Renal pelvis (tissue), 4 donors: Measurements from ENCODE around the gene EHMT1. TPM values are rescaled to one million over a fixed set of nuclear protein-coding genes. Genes with fewer than 3 reads are reported as not detected.
"Not testable (repeated sequence)": the region's sequence is repeated elsewhere in the genome, so short reads cannot be mapped to it uniquely, and the experiment has no call there.

Source experiments
- DNase-seq: peaks from one replicate; pipeline ENCODE4 v3.0.0-alpha.2; 2013
- polyA plus RNA-seq, 3 donors: library from polyadenylated mRNA; unstranded; fragments of 120-200 nt; gene quantifications; one replicate each; pipeline ENCODE4 v1.2.1, GENCODE V29; 2013; ENCODE audit not compliant: insufficient read length in 3 of 3

EHMT1 gene
- polyA plus RNA-seq, 3 donors, result 80.4 to 83.4 (median 82.8) TPM

DNA sequence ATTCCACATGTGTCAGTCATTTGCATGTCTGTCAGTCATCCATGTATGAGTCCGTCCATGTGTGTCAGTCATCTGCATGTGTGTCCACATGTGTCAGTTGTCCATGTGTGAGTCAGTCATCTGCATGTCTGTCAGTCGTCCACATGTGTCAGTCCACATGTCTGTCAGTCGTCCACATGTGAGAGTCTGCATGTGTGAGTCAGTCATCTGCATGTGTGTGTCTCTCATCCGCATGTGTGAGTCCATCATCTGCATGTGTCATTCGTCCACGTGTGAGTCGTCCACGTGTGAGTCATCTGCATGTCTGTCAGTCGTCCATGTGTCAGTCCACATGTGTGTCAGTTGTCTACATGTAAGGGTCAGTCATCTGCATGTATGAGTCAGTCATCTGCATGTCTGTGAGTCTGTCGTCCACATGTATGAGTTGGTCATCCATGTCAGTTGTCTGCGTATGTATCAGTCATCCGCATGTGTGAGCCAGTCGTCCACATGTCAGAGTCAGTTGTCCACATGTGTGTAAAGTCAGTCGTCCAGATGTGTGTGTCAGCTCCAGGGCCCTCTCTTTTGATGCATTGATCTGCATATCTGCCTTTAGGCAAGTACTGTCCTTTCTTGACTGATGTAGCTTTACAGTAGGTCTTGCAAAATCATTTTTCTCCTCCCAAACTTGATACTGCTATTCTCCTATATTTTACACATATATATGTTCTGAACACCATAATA, 186.3 kb downstream of the EHMT1 start:
- no peak for DNase-seq

- DNase-seq, result no peak
Measured at GRCh38 chr9:137807721-137808703, 189.2 kb downstream of the EHMT1 start.

DNA sequence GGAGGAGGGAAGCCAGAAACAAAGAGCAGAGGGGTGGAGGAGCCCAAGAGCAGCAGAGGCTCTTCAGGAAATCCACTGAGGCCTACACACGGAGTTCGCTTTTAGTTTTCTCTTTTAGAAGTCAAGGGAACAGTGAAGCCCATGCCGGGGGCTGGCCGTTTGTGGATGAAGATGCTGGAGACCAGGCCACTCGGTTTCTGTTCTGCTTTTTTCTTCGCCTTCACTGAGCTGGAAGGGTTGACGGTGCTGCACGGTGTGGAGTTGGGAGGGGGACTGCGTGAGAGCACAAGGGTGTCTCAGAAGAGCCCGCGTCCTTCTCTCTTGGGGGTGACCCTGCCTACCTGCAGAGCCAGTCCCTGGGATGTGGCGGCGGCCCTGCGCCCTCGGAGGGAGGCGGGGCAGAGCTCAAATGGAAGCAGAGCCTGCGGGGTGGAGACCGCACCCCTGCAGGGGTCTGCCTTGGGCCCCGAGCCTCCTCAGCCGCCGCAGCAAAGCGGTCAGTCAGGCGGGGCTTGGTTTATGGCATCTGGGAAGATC, 190.3 kb downstream of the EHMT1 start:
- no peak for DNase-seq

GRCh38 chr9:137809726-137810450, 191.1 kb downstream of the EHMT1 start:
- DNase-seq, result not testable (repeated sequence)

DNA sequence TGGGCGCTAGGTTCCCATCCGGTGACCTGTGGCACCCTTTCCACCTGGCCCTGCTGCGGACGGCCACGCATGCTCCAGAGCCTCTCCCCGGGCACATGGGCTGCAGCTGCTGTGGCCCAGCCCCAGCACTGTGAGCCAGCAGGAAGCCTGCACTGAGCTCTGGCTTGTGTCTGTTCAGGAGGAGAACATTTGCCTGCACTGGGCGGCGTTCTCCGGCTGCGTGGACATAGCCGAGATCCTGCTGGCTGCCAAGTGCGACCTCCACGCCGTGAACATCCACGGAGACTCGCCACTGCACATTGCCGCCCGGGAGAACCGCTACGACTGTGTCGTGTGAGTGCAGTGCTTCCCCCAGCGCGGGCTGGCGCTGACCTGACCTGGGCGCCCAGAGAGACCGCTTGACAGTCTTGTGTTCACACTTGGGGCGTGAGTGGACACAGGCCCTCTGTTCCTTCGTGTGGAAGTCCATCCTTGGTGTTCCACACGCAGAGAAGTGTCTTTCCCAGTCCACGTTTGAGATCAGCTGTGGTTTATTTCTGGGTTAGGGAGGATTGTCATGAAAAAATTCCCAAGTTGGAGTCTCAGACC, 192.6 kb downstream of the EHMT1 start:
- no peak for DNase-seq

GRCh38 chr9:137812356-137813023, 193.7 kb downstream of the EHMT1 start:
- DNase-seq, result no peak

- DNase-seq, result no peak
Measured at GRCh38 chr9:137813167-137813566, 194.4 kb downstream of the EHMT1 start.

GRCh38 chr9:137813651-137814415, 195.0 kb downstream of the EHMT1 start:
- DNase-seq, result no peak

- no peak for DNase-seq
Measured at GRCh38 chr9:137814436-137814835, 195.6 kb downstream of the EHMT1 start.

- DNase-seq, result no peak
Measured at GRCh38 chr9:137814841-137815240, 196.0 kb downstream of the EHMT1 start.

- no peak for DNase-seq
Measured at GRCh38 chr9:137815256-137816255, 196.8 kb downstream of the EHMT1 start.

DNA sequence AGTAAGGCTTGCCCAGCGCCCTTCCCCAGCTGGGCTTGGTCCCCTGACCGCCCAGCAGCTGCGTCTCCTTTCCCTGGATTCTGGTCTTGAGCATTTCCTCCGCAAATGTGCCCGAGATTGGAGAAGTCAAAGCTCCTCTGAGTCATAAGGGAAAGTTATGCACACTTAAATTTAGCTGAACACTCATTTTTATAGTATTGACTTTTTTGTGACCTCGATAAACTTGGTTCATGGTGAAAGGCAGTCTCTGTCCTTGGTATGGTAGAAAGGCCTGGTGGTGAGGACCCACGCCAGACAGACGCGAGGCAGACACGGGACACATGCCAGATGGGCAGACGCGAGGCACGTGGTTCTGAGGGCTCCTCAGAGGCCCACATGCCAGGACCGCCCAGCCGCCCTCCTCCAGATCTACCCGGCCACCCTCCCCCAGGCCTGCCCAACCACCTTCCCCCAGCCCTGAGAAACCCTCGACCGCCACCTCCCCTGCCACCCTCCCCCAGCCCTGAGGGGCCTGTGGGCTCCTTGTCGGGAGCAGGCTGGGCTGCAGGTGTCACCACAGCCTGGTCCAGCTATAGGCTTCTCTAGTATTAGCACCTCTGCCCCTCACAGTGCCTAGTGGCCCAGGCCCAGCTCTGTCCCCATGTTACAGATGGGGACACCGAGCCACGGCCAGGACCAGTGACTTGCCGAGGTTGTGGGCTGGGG, 197.9 kb downstream of the EHMT1 start:
- DNase-seq, result no peak

GRCh38 chr9:137817236-137818200, 198.7 kb downstream of the EHMT1 start:
- no peak for DNase-seq

DNA sequence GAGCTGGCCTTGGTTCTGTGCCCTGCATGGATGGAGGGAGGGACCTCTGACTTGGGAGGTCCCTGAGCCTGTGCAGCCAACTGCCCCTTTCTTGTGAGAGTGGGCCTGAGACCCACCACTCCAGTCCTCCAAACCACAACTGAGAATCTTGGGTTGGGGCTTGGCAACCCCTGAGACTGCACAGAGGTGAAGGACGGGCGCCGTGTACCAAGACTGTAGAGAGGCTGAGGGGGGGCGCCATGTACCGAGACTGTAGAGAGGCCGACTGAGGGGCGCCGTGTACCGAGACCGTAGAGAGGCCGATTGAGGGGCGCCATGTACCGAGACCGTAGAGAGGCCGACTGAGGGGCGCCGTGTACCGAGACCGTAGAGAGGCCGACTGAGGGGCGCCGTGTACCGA, 199.5 kb downstream of the EHMT1 start:
- DNase-seq, result no peak

DNA sequence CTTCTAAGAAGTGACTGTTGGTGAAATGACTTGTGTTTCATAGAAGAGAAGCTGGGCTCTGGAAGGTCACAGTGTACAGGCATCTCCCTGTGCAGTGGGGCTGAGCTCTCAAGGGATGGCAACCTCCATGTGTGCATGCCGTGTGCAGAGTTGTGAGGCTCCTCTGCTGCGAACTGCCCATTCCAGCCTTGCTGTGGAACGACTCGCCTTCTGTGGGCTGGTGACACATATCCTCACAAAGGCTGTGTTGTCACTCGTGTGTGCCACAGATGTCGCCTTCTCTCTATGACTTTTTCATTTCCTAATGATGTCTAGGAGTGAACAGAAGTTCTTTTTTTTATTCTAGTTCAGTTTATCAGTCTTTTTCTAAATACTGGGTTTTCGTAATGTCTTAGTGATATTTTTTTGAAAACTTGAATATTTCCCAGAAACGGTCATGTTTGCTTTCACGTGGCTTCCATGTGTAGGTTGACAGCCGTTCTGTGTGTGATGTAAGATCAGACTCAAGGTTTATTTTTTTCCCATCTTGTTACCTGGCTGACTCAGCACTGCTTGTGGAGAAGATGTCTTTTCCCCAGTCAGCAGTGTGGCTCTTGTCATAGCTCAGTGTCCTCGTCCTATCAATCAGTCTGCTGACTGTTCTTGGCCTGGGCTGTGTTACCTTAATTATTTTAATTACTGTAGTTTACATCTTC, 201.5 kb downstream of the EHMT1 start:
- no peak for DNase-seq
